Ishikawa (cell line): ENCODE measurements around the gene MEOX2.

Source experiments
- EP300 ChIP-seq: IDR thresholded peaks from 2 replicates; pipeline ENCODE4 v1.6.1; 2012; ENCODE audit warnings: borderline replicate concordance
- NFIC ChIP-seq: IDR thresholded peaks from 2 replicates; pipeline ENCODE4 v1.6.1; 2012
- RAD21 ChIP-seq: IDR thresholded peaks from 2 replicates; pipeline ENCODE4 v1.6.1; 2012; ENCODE audit warnings: low read depth
- TAF1 ChIP-seq: IDR thresholded peaks from 2 replicates; pipeline ENCODE4 v1.6.1; 2012; ENCODE audit warnings: low read depth, mild to moderate bottlenecking
- TCF12 ChIP-seq: IDR thresholded peaks from 2 replicates; pipeline ENCODE4 v1.6.1; 2012; ENCODE audit warnings: low read depth
- TF ChIP-seq, protein P1 (sequence below): IDR thresholded peaks from 2 replicates; pipeline ENCODE4 v1.6.1; 2012; ENCODE audit warnings: low read depth, mild to moderate bottlenecking

DNA sequence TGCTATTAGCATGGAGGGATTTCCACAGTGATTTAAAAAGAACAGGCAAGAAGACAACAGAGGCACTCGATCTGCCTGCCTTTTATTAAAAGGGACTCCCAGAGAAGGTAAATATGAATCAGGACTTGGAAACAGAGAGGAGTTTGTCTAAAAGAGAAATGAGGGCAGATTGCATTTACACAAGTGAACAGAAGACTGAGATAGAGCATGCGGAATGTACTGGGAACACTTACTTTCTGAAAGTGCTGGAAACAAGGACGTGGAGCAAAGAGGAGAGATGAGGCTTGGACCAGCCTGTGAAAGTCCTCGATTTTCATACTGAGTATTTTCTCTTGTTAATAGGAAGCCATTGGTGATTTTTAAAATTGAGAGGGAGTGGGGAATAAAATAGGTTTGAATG, 35.7 kb downstream of the MEOX2 start:
- TF ChIP-seq, protein P1, sequence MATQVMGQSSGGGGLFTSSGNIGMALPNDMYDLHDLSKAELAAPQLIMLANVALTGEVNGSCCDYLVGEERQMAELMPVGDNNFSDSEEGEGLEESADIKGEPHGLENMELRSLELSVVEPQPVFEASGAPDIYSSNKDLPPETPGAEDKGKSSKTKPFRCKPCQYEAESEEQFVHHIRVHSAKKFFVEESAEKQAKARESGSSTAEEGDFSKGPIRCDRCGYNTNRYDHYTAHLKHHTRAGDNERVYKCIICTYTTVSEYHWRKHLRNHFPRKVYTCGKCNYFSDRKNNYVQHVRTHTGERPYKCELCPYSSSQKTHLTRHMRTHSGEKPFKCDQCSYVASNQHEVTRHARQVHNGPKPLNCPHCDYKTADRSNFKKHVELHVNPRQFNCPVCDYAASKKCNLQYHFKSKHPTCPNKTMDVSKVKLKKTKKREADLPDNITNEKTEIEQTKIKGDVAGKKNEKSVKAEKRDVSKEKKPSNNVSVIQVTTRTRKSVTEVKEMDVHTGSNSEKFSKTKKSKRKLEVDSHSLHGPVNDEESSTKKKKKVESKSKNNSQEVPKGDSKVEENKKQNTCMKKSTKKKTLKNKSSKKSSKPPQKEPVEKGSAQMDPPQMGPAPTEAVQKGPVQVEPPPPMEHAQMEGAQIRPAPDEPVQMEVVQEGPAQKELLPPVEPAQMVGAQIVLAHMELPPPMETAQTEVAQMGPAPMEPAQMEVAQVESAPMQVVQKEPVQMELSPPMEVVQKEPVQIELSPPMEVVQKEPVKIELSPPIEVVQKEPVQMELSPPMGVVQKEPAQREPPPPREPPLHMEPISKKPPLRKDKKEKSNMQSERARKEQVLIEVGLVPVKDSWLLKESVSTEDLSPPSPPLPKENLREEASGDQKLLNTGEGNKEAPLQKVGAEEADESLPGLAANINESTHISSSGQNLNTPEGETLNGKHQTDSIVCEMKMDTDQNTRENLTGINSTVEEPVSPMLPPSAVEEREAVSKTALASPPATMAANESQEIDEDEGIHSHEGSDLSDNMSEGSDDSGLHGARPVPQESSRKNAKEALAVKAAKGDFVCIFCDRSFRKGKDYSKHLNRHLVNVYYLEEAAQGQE: no peak
- no peak for TF ChIP-seq RAD21
- no peak for TF ChIP-seq TCF12
- TF ChIP-seq NFIC: no peak
- no peak for TF ChIP-seq EP300
- TF ChIP-seq TAF1: no peak
